Measurements from ENCODE around the gene MGAT1.
"Not testable (repeated sequence)": the region's sequence is repeated elsewhere in the genome, so short reads cannot be mapped to it uniquely, and the experiment has no call there.

GRCh38 chr5:180827374-180827773, 24.8 kb upstream of the MGAT1 start:
- not testable (repeated sequence) for TF ChIP-seq CTCF, POLR2A (IDR thresholded peaks at IDR 0.05)
